ENCODE measurements around the gene ADRA2B.

GRCh38 chr2:96147593-96148201 lies 31.3 kb upstream of the ADRA2B start:
- TF ChIP-seq, protein P1, sequence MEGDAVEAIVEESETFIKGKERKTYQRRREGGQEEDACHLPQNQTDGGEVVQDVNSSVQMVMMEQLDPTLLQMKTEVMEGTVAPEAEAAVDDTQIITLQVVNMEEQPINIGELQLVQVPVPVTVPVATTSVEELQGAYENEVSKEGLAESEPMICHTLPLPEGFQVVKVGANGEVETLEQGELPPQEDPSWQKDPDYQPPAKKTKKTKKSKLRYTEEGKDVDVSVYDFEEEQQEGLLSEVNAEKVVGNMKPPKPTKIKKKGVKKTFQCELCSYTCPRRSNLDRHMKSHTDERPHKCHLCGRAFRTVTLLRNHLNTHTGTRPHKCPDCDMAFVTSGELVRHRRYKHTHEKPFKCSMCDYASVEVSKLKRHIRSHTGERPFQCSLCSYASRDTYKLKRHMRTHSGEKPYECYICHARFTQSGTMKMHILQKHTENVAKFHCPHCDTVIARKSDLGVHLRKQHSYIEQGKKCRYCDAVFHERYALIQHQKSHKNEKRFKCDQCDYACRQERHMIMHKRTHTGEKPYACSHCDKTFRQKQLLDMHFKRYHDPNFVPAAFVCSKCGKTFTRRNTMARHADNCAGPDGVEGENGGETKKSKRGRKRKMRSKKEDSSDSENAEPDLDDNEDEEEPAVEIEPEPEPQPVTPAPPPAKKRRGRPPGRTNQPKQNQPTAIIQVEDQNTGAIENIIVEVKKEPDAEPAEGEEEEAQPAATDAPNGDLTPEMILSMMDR (conservative IDR thresholded peaks at IDR 0.05; ENCODE audit: low read length): no peak
- TF ChIP-seq EZH2phosphoT487 (IDR thresholded peaks at IDR 0.05; ENCODE audit: borderline replicate concordance): no peak
